BLaER1 (cell line): ENCODE results near the gene C19orf73.

Source experiments
- H3K27ac ChIP-seq: shearing (Covaris generic); formaldehyde crosslinking; 2 replicates; pipeline ENCODE4 v1.8.1; 2022
- H3K27me3 ChIP-seq: shearing (Covaris generic); formaldehyde crosslinking; 2 replicates; pipeline ENCODE4 v1.8.1; 2022
- H3K36me3 ChIP-seq: shearing (Covaris generic); formaldehyde crosslinking; 2 replicates; pipeline ENCODE4 v1.8.1; 2022
- H3K4me1 ChIP-seq: shearing (Covaris generic); formaldehyde crosslinking; 2 replicates; pipeline ENCODE4 v1.8.1; 2022
- H3K4me2 ChIP-seq: shearing (Covaris generic); formaldehyde crosslinking; 2 replicates; pipeline ENCODE4 v1.8.1; 2022
- H3K4me3 ChIP-seq: shearing (Covaris generic); formaldehyde crosslinking; 2 replicates; pipeline ENCODE4 v1.8.1; 2022
- H3K9ac ChIP-seq: shearing (Covaris generic); formaldehyde crosslinking; 2 replicates; pipeline ENCODE4 v1.8.1; 2022
- H3K9me3 ChIP-seq: shearing (Covaris generic); formaldehyde crosslinking; 2 replicates; pipeline ENCODE4 v1.8.1; 2022
- H4K20me1 ChIP-seq: shearing (Covaris generic); formaldehyde crosslinking; 2 replicates; pipeline ENCODE4 v1.8.1; 2022
- Cebpa-rat ChIP-seq: shearing (Covaris generic); IDR thresholded peaks from 2 replicates; pipeline ENCODE4 v1.8.1; 2022

C19orf73 gene

DNA sequence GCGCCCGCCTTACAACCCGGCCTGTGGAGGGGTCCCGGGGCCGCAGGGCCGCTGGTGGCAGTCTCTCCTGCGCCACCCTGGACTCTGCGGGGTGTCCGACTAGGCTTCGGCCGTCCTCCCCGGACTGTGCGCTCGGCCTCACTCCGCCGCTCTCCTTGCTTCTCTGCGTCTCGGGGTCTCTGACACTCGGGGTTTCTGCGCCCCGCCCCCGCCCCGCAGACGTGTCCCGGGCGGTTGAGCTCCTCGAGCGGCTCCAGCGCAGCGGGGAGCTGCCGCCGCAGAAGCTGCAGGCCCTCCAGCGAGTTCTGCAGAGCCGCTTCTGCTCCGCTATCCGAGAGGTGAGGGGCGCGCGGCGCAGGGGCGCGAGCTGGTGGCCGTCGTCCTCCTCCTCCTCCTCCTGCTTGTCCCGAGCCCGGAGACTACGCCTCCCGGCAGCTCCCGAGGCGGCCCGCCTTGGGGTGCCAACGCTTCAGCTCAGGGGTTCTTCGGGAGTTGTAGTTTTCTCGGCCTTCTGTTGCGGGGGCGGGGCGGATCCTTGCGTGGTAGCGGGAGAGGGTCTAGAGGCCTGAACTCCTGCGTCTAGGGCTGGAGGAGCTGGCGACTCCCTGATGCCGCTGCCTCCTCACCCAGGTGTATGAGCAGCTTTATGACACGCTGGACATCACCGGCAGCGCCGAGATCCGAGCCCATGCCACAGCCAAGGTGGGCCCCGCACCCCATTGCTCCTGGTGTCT lies 4.1 kb downstream of the C19orf73 start:
- Histone ChIP-seq H3K4me2 (peak overlapping the region; percentile 97), H3K27ac (peak overlapping the region; percentile 63), H3K4me1 (peaks cover 52% of the 10 kb centered on the region), H3K9me3 (no peaks in the 10 kb centered on the region), H3K27me3 (peaks cover 5% of the 10 kb centered on the region), H3K9ac (peak overlapping the region; percentile 82), H3K4me3 (peak overlapping the region; percentile 86), H4K20me1 (peaks cover 9% of the 10 kb centered on the region), H3K36me3 (peaks cover 9% of the 10 kb centered on the region)
- TF ChIP-seq Cebpa-rat = no peak

DNA sequence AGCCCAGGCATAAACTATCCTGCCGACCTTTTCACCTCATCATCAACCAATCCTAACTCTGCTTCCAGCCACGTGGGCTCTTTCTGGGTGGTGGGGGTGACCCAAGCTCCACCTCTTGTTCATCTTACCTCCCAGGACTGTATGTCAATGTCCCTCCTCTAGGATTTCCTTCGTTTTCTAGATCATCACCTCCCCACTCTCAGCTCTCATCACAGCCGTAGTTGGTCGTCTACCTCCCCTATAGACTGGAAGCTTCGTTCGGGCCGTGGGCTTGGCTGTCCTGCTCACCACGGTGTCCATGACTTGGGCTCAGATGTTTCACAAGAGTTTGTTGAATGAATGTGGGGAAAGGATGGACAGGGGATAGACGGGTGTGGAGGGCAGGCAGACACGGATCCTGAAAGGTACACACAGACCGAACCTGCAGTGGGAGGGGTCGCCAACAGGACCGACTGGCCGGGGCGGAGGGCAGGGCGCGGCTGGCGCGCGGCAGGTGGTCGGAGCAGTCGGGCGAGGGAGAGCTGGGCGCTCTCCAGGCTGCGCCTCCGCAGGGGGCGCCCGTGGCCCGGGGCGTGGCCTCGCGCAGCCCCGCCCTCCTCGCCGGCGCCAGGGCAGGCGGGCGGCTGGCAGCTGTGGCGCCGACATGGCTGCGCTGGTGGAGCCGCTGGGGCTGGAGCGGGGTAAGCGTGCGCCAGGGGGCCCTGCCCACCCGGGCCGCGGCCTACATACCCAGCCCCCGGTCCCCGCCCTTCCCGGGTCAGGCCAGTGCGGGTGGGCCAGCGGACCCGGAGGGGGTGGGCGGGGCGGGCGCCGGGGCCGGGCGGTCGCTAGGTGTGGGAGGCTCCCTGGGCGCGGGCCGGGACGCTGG lies 4.9 kb downstream of the C19orf73 start, which contains the start of gene LIN7B:
Gene LIN7B, plus strand, starts transcription at position 609 of the 868 bp plus-strand sequence. Its CDS starts 35 bp downstream, at position 644.
- peak within 1 kb of the TSS; percentile 82 for H3K9ac ChIP-seq
- peak within 1 kb of the TSS; percentile 97 for H3K4me2 ChIP-seq
- peaks cover 15% of the 10 kb centered on the region for H4K20me1 ChIP-seq
- peak within 1 kb of the TSS; percentile 86 for H3K4me3 ChIP-seq
- no peaks in the 10 kb centered on the region for H3K27me3 ChIP-seq
- TF ChIP-seq Cebpa-rat = no peak
- peak within 1 kb of the TSS; percentile 63 for H3K27ac ChIP-seq
- H3K36me3 ChIP-seq = peaks cover 17% of the 10 kb centered on the region
- no peaks in the 10 kb centered on the region for H3K9me3 ChIP-seq
- H3K4me1 ChIP-seq = peaks cover 51% of the 10 kb centered on the region

DNA sequence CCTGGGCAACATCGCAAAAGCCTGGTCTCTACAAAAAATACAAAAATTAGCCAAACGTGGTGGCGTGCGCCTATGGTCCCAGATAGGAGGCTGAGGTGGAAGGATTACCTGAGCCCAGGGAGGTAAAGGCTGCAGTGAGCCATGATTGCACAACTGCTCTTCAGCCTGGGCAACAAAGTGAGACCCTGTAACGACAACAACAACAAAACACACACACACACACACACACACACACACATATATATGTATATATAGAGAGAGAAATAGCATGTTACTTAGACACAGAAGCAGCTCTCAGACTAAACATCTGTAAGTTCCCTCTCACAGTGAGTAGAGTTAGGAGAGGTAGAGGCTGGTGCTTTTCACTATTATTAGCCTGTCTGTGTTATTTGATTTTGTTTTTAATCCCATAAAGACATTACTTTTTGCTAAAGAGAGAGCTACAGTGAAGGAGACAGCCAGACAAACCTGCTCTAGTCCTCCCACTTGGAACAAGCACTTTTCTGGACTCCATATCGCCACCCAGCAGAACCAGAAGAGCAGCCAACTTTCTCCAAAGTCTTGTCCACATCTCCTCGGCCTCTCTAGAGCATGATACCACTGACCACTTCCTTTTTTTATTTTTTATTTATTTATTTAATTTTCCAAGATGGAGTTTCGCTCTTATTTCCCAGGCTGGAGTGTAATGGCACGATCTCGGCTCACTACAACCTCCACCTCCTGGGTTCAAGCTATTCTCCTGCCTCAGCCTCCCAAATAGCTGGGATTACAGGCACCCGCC lies 7.5 kb downstream of the C19orf73 start:
- Histone ChIP-seq H3K4me3 (no peak overlapping the region), H3K9me3 (no peaks in the 10 kb centered on the region), H3K9ac (no peak overlapping the region), H3K27ac (no peak overlapping the region), H4K20me1 (peaks cover 41% of the 10 kb centered on the region), H3K27me3 (no peaks in the 10 kb centered on the region), H3K36me3 (peaks cover 43% of the 10 kb centered on the region), H3K4me1 (peaks cover 37% of the 10 kb centered on the region), H3K4me2 (no peak overlapping the region)
- no peak for TF ChIP-seq Cebpa-rat

DNA sequence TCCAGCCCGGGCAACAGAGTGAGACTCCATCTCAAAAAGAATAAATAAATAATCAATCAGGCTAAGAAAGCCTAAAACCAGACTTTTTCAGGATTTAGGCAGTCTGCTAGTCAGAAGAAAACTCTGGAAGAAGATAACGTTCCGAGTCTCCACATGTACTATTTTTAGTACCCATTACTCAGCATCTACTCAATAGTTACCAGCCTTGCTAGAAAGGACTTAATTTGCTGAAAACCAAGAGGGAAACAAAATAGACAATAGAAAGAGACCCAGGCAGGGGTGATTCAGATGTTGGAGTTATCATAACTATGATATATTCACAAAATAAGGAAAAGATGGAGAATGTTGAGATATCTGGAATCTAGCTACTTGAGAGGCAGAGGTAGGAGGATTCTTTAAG lies 8.4 kb downstream of the C19orf73 start:
- H3K9ac ChIP-seq = no peak overlapping the region
- TF ChIP-seq Cebpa-rat = no peak

DNA sequence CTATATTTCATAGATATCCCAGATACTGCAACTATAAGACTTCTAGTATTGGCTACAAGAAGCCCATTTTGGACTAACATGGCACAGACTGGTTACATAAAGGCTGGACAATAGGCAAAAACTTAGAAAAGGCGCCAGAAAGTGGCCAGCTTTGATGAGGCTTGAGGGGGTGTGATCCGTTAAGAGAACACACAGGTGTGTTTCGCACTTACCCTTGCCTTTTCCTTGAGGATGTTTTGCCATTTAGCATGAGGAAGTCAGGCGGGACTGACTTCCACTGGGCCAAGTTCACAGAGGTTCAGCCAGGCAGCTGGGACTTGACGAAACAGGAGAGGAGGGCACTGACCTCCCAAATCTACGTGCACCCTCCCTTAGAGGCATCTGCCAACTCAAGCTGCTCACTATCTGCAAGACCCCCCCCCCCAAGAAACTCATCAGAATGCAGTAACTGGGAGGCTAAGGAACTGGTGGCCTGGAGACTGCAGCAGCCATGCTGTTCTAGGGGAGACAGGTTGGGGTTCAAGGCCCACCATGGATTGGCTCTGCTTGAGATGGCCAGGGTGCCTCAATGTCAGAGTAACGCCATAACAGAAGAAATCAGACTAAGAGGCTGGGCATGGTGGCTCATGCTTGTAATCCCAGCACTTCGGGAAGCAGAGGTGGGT lies 9.2 kb downstream of the C19orf73 start:
- no peak overlapping the region for H3K27ac ChIP-seq
- H3K4me1 ChIP-seq = peaks cover 37% of the 10 kb centered on the region
- H3K4me3 ChIP-seq = no peak overlapping the region
- H3K27me3 ChIP-seq = no peaks in the 10 kb centered on the region
- H3K9ac ChIP-seq = no peak overlapping the region
- no peaks in the 10 kb centered on the region for H3K9me3 ChIP-seq
- peaks cover 60% of the 10 kb centered on the region for H3K36me3 ChIP-seq
- H3K4me2 ChIP-seq = no peak overlapping the region
- TF ChIP-seq Cebpa-rat = no peak
- H4K20me1 ChIP-seq = peaks cover 58% of the 10 kb centered on the region

More for the DNA sequence above, 8.4 kb downstream of the C19orf73 start:
- no peak overlapping the region for H3K27ac ChIP-seq
- no peaks in the 10 kb centered on the region for H3K9me3 ChIP-seq
- H3K36me3 ChIP-seq = peaks cover 51% of the 10 kb centered on the region
- H3K4me3 ChIP-seq = no peak overlapping the region
- H3K4me2 ChIP-seq = no peak overlapping the region
- no peaks in the 10 kb centered on the region for H3K27me3 ChIP-seq
- H4K20me1 ChIP-seq = peaks cover 50% of the 10 kb centered on the region
- peaks cover 37% of the 10 kb centered on the region for H3K4me1 ChIP-seq

DNA sequence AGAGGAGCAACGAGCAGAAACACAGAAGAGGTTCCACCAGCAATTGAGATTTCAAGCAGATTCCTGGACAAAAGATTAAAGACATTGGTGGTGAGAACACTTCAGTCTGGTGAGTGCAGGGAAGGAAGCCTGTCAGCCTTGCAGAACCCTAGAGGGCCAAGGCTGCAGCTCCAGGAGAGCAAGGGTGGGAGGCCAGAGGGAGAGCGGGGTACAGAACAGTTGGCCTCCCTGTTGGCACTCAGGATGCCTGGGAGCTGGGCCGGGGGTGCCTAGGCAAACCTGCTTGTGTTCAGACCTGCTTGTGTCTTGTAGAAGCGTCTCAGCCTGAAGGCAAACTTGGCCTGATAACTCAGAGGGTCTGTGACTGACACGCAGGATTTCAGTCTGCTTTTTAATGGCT lies 9.9 kb downstream of the C19orf73 start:
- H3K27ac ChIP-seq = peak overlapping the region; percentile 7; the same call in 1 of the 2 replicates
- TF ChIP-seq Cebpa-rat = no peak
- peaks cover 40% of the 10 kb centered on the region for H3K4me1 ChIP-seq
- H3K4me3 ChIP-seq = no peak overlapping the region
- H3K27me3 ChIP-seq = no peaks in the 10 kb centered on the region
- H4K20me1 ChIP-seq = peaks cover 61% of the 10 kb centered on the region
- no peaks in the 10 kb centered on the region for H3K9me3 ChIP-seq
- no peak overlapping the region for H3K9ac ChIP-seq
- no peak overlapping the region for H3K4me2 ChIP-seq
- peaks cover 60% of the 10 kb centered on the region for H3K36me3 ChIP-seq

DNA sequence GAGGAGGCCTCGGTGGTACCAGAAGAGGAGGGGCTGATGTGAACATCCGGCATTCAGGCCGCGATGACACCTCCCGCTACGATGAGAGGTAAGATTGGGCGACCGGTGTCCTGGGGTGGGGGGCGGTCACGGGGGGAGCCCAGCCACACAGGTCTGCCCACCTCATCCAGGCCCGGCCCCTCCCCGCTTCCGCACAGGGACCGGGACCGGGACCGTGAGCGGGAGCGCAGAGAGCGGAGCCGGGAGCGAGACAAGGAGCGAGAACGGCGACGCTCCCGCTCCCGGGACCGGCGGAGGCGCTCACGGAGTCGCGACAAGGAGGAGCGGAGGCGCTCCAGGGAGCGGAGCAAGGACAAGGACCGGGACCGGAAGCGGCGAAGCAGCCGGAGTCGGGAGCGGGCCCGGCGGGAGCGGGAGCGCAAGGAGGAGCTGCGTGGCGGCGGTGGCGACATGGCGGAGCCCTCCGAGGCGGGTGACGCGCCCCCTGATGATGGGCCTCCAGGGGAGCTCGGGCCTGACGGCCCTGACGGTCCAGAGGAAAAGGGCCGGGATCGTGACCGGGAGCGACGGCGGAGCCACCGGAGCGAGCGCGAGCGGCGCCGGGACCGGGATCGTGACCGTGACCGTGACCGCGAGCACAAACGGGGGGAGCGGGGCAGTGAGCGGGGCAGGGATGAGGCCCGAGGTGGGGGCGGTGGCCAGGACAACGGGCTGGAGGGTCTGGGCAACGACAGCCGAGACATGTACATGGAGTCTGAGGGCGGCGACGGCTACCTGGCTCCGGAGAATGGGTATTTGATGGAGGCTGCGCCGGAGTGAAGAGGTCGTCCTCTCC lies 11.1 kb downstream of the C19orf73 start:
- Histone ChIP-seq H3K9me3 (no peaks in the 10 kb centered on the region), H3K4me1 (peaks cover 38% of the 10 kb centered on the region), H3K27me3 (no peaks in the 10 kb centered on the region), H3K36me3 (peaks cover 64% of the 10 kb centered on the region), H3K27ac (0 out of 2 replicates have a peak overlapping the region, but pooled peaks have one; percentile 41), H3K4me3 (no peak overlapping the region), H4K20me1 (peaks cover 61% of the 10 kb centered on the region), H3K4me2 (no peak overlapping the region), H3K9ac (no peak overlapping the region)
- no peak for TF ChIP-seq Cebpa-rat

DNA sequence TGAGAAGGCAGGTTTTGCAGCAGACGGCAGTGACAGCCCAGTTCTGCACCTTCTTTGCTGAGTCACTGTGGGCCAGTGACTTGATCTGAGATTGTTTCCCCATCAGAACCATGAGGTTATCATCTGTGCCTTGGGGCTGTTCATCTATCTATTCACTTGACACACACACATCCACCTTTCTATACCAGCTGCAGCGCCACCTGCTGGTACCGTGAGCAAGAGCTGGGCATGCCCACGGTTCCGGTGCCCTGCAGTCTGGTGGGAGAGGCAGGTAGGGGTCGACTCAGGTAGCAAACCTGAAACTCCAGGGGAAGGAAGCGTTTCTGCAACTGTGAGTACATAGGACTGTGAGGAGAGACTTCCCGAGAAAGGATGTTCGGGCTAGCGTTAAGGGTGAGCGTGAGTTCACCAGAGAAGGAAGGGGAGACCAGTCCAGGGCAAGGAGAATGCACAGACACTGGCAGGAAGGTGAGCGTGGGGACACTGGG lies 12.3 kb downstream of the C19orf73 start:
- Histone ChIP-seq H4K20me1 (peaks cover 61% of the 10 kb centered on the region), H3K9ac (no peak overlapping the region; the same call in 1 of the 2 replicates), H3K4me2 (peak overlapping the region; percentile 90), H3K9me3 (no peaks in the 10 kb centered on the region), H3K27me3 (no peaks in the 10 kb centered on the region), H3K36me3 (peaks cover 72% of the 10 kb centered on the region), H3K27ac (no peak overlapping the region), H3K4me1 (peaks cover 50% of the 10 kb centered on the region), H3K4me3 (no peak overlapping the region)
- TF ChIP-seq Cebpa-rat = no peak
